ENCODE measurements around the gene ZNF100. TPM values are rescaled to one million over a fixed set of nuclear protein-coding genes. Genes with fewer than 3 reads are reported as not detected.

ZNF100 gene
- total and polyA plus RNA-seq, 2 of the 4 experiments (the other 2 are of a cell fraction) = 2.2 to 5.9 TPM

- Histone ChIP-seq H2BK15ac (ENCODE audit: low read depth, low read length) (no peak overlapping the region), H4K5ac (ENCODE audit: low read depth, low read length) (no peak overlapping the region), H3K4me2 (ENCODE audit: low read depth, low read length) (no peak overlapping the region), H3K4me1 (ENCODE audit: control insufficient read depth, insufficient read depth, low read length) (no peaks in the 10 kb centered on the region), H3K9me1 (ENCODE audit: insufficient read depth, low read length) (no peaks in the 10 kb centered on the region), H3K4ac (ENCODE audit: low read depth, low read length) (no peak overlapping the region), H2BK20ac (ENCODE audit: low read depth, low read length) (no peak overlapping the region), H2BK5ac (ENCODE audit: low read depth, low read length, poor library complexity, severe bottlenecking) (no peak overlapping the region), H3K9ac (ENCODE audit: low read depth, low read length) (no peak overlapping the region), H3K36me3 (ENCODE audit: control insufficient read depth, insufficient read depth, low read length) (no peaks in the 10 kb centered on the region), H2AK5ac (ENCODE audit: low read depth, low read length) (no peak overlapping the region), H3K27me3 (ENCODE audit: control insufficient read depth, insufficient read depth, low read length) (no peaks in the 10 kb centered on the region), H4K91ac (ENCODE audit: insufficient read depth, low read depth, low read length) (no peak overlapping the region), H3K27ac (ENCODE audit: insufficient read depth, low read length) (no peak overlapping the region), H2AK9ac (replicated peaks; ENCODE audit: low read depth, low read length, poor library complexity) (no peak overlapping the region), H3K56ac (ENCODE audit: extremely low read depth, insufficient read depth, low read length) (no peak overlapping the region), H2AFZ (replicated peaks; ENCODE audit: low read length, poor library complexity) (no peak overlapping the region), H3K79me1 (ENCODE audit: low read depth in 1 of 2, low read length in 2 of 2) (no peaks in the 10 kb centered on the region), H3K4me3 (ENCODE audit: insufficient read depth, low read depth, low read length) (no peak overlapping the region), H3K18ac (ENCODE audit: low read depth, low read length) (no peak overlapping the region), H2BK120ac (ENCODE audit: low read depth, low read length) (no peak overlapping the region), H4K8ac (ENCODE audit: low read depth in 2 of 2, low read length in 2 of 2) (no peak overlapping the region), H3K23ac (ENCODE audit: low read depth, low read length) (no peak overlapping the region), H3K14ac (replicated peaks; ENCODE audit: low read depth, low read length) (no peak overlapping the region), H3K9me3 (ENCODE audit: control insufficient read depth, insufficient read depth, low read length) (peaks cover 15% of the 10 kb centered on the region), H4K20me1 (ENCODE audit: insufficient read depth, low read length) (no peaks in the 10 kb centered on the region)
- dilution Hi-C loops (cut with HindIII; ENCODE audit: low sequenced_read_pairs, unreplicated experiment) = no loop called here
- BruUV-seq (replicated peaks) = no TSS peak
- TF ChIP-seq BHLHE40 (IDR thresholded peaks at IDR 0.05; ENCODE audit: low read depth, low read length) = no peak
- TF ChIP-seq ELK1 (IDR thresholded peaks at IDR 0.05; ENCODE audit: borderline replicate concordance, low read depth, low read length) = no peak
- TF ChIP-seq NFE2L2 (IDR thresholded peaks at IDR 0.05; ENCODE audit: low read depth, low read length) = no peak
- TF ChIP-seq RFX5 (IDR thresholded peaks at IDR 0.05; ENCODE audit: low read depth, low read length) = no peak
- no peak for TF ChIP-seq POLR2A (IDR thresholded peaks at IDR 0.05; ENCODE audit: low read depth, low read length)
- TF ChIP-seq MXI1 (IDR thresholded peaks at IDR 0.05; ENCODE audit: borderline replicate concordance, low read depth, low read length) = no peak
- no peak for TF ChIP-seq CTCF (conservative IDR thresholded peaks at IDR 0.05; ENCODE audit: low read depth, low read length)
- no peak for TF ChIP-seq SMC3 (IDR thresholded peaks at IDR 0.05; ENCODE audit: low read depth, low read length)
- TF ChIP-seq RAD21 (IDR thresholded peaks at IDR 0.05; ENCODE audit: low read length) = no peak
- TF ChIP-seq MAZ (IDR thresholded peaks at IDR 0.05; ENCODE audit: borderline replicate concordance, low read depth, low read length) = no peak
- TF ChIP-seq MAFK (IDR thresholded peaks at IDR 0.05; ENCODE audit: low read depth, low read length) = no peak
- TF ChIP-seq CEBPB (IDR thresholded peaks at IDR 0.05; ENCODE audit: low read depth, low read length) = no peak
- TF ChIP-seq FOS (IDR thresholded peaks at IDR 0.05; ENCODE audit: low read depth, low read length) = no peak
- TF ChIP-seq RCOR1 (IDR thresholded peaks at IDR 0.05; ENCODE audit: insufficient replicate concordance, low read length) = no peak
- no peak for TF ChIP-seq CHD1 (IDR thresholded peaks at IDR 0.05; ENCODE audit: low read depth, low read length)
- no peak for TF ChIP-seq USF2 (IDR thresholded peaks at IDR 0.05; ENCODE audit: low read depth, low read length)
- CTCF ChIA-PET = no interaction called here
- intact Hi-C loops (cut with micrococcal nuclease) = no loop called here
- in situ Hi-C loops (cut with MboI; ENCODE audit: low sequenced_read_pairs) = no loop called here
- DNase-seq = no peak
- POLR2A ChIA-PET (ENCODE audit: unreplicated experiment) = no interaction called here
- no peak for ATAC-seq (ENCODE audit: low read depth)
- no CpG with 5 or more reads among the region's 1 CpG for WGBS, 2 experiments (ENCODE audit: extremely low coverage in 2 of 2, insufficient read length in 1 of 2)
Measured at GRCh38 chr19:21705393-21705792, 62.0 kb downstream of the ZNF100 start.
